ENCODE measurements around the gene A2ML1.
"Not testable (repeated sequence)": the region's sequence is repeated elsewhere in the genome, so short reads cannot be mapped to it uniquely, and the experiment has no call there.

A2ML1 gene

GRCh38 chr12:8784290-8784888 is 38.0 kb upstream of the A2ML1 start:
- 0 out of 2 replicates have a peak, but pooled peaks cover 4% of the 10 kb centered on the region for H3K36me3 ChIP-seq (ENCODE audit: insufficient read depth, low read length)
- H3K9me2 ChIP-seq (replicated peaks; ENCODE audit: low read depth, low read length), result no peaks in the 10 kb centered on the region
- H3K9me3 ChIP-seq (ENCODE audit: insufficient read depth, low read depth, low read length), result no peaks in the 10 kb centered on the region
- H3K4me3 ChIP-seq (ENCODE audit: low read length, poor library complexity, severe bottlenecking), result no peak overlapping the region
- H3K79me2 ChIP-seq (ENCODE audit: insufficient read depth, low read length), result peaks cover 8% of the 10 kb centered on the region; the same call in 1 of the 2 replicates
- H3K9ac ChIP-seq (ENCODE audit: low read depth, low read length, poor library complexity, severe bottlenecking), result no peak overlapping the region
- H3K27me3 ChIP-seq (ENCODE audit: insufficient read depth, low read length, poor library complexity, severe bottlenecking), result no peaks in the 10 kb centered on the region
- H3K4me2 ChIP-seq (ENCODE audit: low read depth, low read length, poor library complexity, severe bottlenecking), result no peak overlapping the region
- peaks cover 6% of the 10 kb centered on the region for H4K20me1 ChIP-seq (ENCODE audit: insufficient read depth, low read length, poor library complexity, severe bottlenecking)
- H3F3A ChIP-seq (ENCODE audit: low read depth), result no peaks in the 10 kb centered on the region
- H3K4me1 ChIP-seq (ENCODE audit: insufficient read depth, low read length, poor library complexity, severe bottlenecking), result peaks cover 3% of the 10 kb centered on the region
- no peak overlapping the region for H2AFZ ChIP-seq (ENCODE audit: low read length)
- TF ChIP-seq EZH2phosphoT487 (IDR thresholded peaks at IDR 0.05; ENCODE audit: borderline replicate concordance) (no peak), CTCF (conservative IDR thresholded peaks at IDR 0.05; ENCODE audit: low read length) (no peak)

GRCh38 chr12:8785499-8785898 is 36.9 kb upstream of the A2ML1 start:
- no peak overlapping the region for H3K4me3 ChIP-seq (ENCODE audit: low read length, poor library complexity, severe bottlenecking)
- peaks cover 8% of the 10 kb centered on the region for H4K20me1 ChIP-seq (ENCODE audit: insufficient read depth, low read length, poor library complexity, severe bottlenecking)
- peaks cover 7% of the 10 kb centered on the region for H3K4me1 ChIP-seq (ENCODE audit: insufficient read depth, low read length, poor library complexity, severe bottlenecking)
- H3K79me2 ChIP-seq (ENCODE audit: insufficient read depth, low read length), result peaks cover 19% of the 10 kb centered on the region; the same call in 1 of the 2 replicates
- H3K9ac ChIP-seq (ENCODE audit: low read depth, low read length, poor library complexity, severe bottlenecking), result no peak overlapping the region
- no peaks in the 10 kb centered on the region for H3F3A ChIP-seq (ENCODE audit: low read depth)
- no peaks in the 10 kb centered on the region for H3K9me2 ChIP-seq (replicated peaks; ENCODE audit: low read depth, low read length)
- H3K36me3 ChIP-seq (ENCODE audit: insufficient read depth, low read length), result no peaks in the 10 kb centered on the region
- TF ChIP-seq CTCF (conservative IDR thresholded peaks at IDR 0.05; ENCODE audit: low read length), result no peak
- no peak for TF ChIP-seq EZH2phosphoT487 (IDR thresholded peaks at IDR 0.05; ENCODE audit: borderline replicate concordance)
- no peak overlapping the region for H2AFZ ChIP-seq (ENCODE audit: low read length)
- H3K4me2 ChIP-seq (ENCODE audit: low read depth, low read length, poor library complexity, severe bottlenecking), result no peak overlapping the region
- no peaks in the 10 kb centered on the region for H3K27me3 ChIP-seq (ENCODE audit: insufficient read depth, low read length, poor library complexity, severe bottlenecking)
- H3K9me3 ChIP-seq (ENCODE audit: insufficient read depth, low read depth, low read length), result no peaks in the 10 kb centered on the region

GRCh38 chr12:8787206-8787605 is 35.2 kb upstream of the A2ML1 start:
- not testable (repeated sequence) for H4K20me1 ChIP-seq (ENCODE audit: insufficient read depth, low read length, poor library complexity, severe bottlenecking); H3F3A ChIP-seq (ENCODE audit: low read depth)

GRCh38 chr12:8788706-8789105 is 33.7 kb upstream of the A2ML1 start:
- Histone ChIP-seq H3K4me3 (ENCODE audit: low read length, poor library complexity, severe bottlenecking) (peak overlapping the region; percentile 80), H3K4me2 (ENCODE audit: low read depth, low read length, poor library complexity, severe bottlenecking) (peak overlapping the region; percentile 97), H3K79me2 (ENCODE audit: insufficient read depth, low read length) (peaks cover 30% of the 10 kb centered on the region; the same call in 1 of the 2 replicates), H2AFZ (ENCODE audit: low read length) (peak overlapping the region; percentile 24; the same call in 1 of the 2 replicates), H3K9ac (ENCODE audit: low read depth, low read length, poor library complexity, severe bottlenecking) (peak overlapping the region; percentile 81)
- H3K9me3 ChIP-seq (ENCODE audit: insufficient read depth, low read depth, low read length); H3F3A ChIP-seq (ENCODE audit: low read depth); H3K9me2 ChIP-seq (replicated peaks; ENCODE audit: low read depth, low read length); H4K20me1 ChIP-seq (ENCODE audit: insufficient read depth, low read length, poor library complexity, severe bottlenecking); H3K4me1 ChIP-seq (ENCODE audit: insufficient read depth, low read length, poor library complexity, severe bottlenecking); H3K27me3 ChIP-seq (ENCODE audit: insufficient read depth, low read length, poor library complexity, severe bottlenecking); H3K36me3 ChIP-seq (ENCODE audit: insufficient read depth, low read length): not testable (repeated sequence)

More at GRCh38 chr12:8787206-8787605, 35.2 kb upstream of the A2ML1 start:
- H3K9me2 ChIP-seq (replicated peaks; ENCODE audit: low read depth, low read length); H2AFZ ChIP-seq (ENCODE audit: low read length); H3K4me1 ChIP-seq (ENCODE audit: insufficient read depth, low read length, poor library complexity, severe bottlenecking); H3K36me3 ChIP-seq (ENCODE audit: insufficient read depth, low read length); H3K4me2 ChIP-seq (ENCODE audit: low read depth, low read length, poor library complexity, severe bottlenecking); H3K4me3 ChIP-seq (ENCODE audit: low read length, poor library complexity, severe bottlenecking); H3K9ac ChIP-seq (ENCODE audit: low read depth, low read length, poor library complexity, severe bottlenecking); H3K9me3 ChIP-seq (ENCODE audit: insufficient read depth, low read depth, low read length); H3K27me3 ChIP-seq (ENCODE audit: insufficient read depth, low read length, poor library complexity, severe bottlenecking): not testable (repeated sequence)
- peaks cover 27% of the 10 kb centered on the region; the same call in 1 of the 2 replicates for H3K79me2 ChIP-seq (ENCODE audit: insufficient read depth, low read length)

GRCh38 chr12:8789341-8790013 is 32.9 kb upstream of the A2ML1 start:
- peak overlapping the region; percentile 80 for H3K4me3 ChIP-seq (ENCODE audit: low read length, poor library complexity, severe bottlenecking)

GRCh38 chr12:8793226-8793625 is 29.2 kb upstream of the A2ML1 start:
- H3K9me3 ChIP-seq (ENCODE audit: insufficient read depth, low read depth, low read length); H3F3A ChIP-seq (ENCODE audit: low read depth); H3K9ac ChIP-seq (ENCODE audit: low read depth, low read length, poor library complexity, severe bottlenecking); H2AFZ ChIP-seq (ENCODE audit: low read length); H3K9me2 ChIP-seq (replicated peaks; ENCODE audit: low read depth, low read length); H3K36me3 ChIP-seq (ENCODE audit: insufficient read depth, low read length); H4K20me1 ChIP-seq (ENCODE audit: insufficient read depth, low read length, poor library complexity, severe bottlenecking); H3K4me3 ChIP-seq (ENCODE audit: low read length, poor library complexity, severe bottlenecking); H3K27me3 ChIP-seq (ENCODE audit: insufficient read depth, low read length, poor library complexity, severe bottlenecking); H3K4me1 ChIP-seq (ENCODE audit: insufficient read depth, low read length, poor library complexity, severe bottlenecking): not testable (repeated sequence)
- Histone ChIP-seq H3K79me2 (ENCODE audit: insufficient read depth, low read length) (peaks cover 30% of the 10 kb centered on the region; the same call in 1 of the 2 replicates), H3K4me2 (ENCODE audit: low read depth, low read length, poor library complexity, severe bottlenecking) (peak overlapping the region; percentile 20)

More at GRCh38 chr12:8789341-8790013, 32.9 kb upstream of the A2ML1 start:
- H3K9me2 ChIP-seq (replicated peaks; ENCODE audit: low read depth, low read length); H2AFZ ChIP-seq (ENCODE audit: low read length); H3K9me3 ChIP-seq (ENCODE audit: insufficient read depth, low read depth, low read length); H3K36me3 ChIP-seq (ENCODE audit: insufficient read depth, low read length); H3K27me3 ChIP-seq (ENCODE audit: insufficient read depth, low read length, poor library complexity, severe bottlenecking); H3K4me1 ChIP-seq (ENCODE audit: insufficient read depth, low read length, poor library complexity, severe bottlenecking); H3F3A ChIP-seq (ENCODE audit: low read depth); H4K20me1 ChIP-seq (ENCODE audit: insufficient read depth, low read length, poor library complexity, severe bottlenecking): not testable (repeated sequence)
- Histone ChIP-seq H3K4me2 (ENCODE audit: low read depth, low read length, poor library complexity, severe bottlenecking) (peak overlapping the region; percentile 97), H3K79me2 (ENCODE audit: insufficient read depth, low read length) (peaks cover 30% of the 10 kb centered on the region; the same call in 1 of the 2 replicates), H3K9ac (ENCODE audit: low read depth, low read length, poor library complexity, severe bottlenecking) (peak overlapping the region; percentile 81)

Data from Loucy (cell line).